ENCODE measurements around the gene DSTN. TPM values are rescaled to one million over a fixed set of nuclear protein-coding genes. Genes with fewer than 3 reads are reported as not detected.

The DSTN gene
- total RNA-seq, 1 donor = 550 TPM

DNA sequence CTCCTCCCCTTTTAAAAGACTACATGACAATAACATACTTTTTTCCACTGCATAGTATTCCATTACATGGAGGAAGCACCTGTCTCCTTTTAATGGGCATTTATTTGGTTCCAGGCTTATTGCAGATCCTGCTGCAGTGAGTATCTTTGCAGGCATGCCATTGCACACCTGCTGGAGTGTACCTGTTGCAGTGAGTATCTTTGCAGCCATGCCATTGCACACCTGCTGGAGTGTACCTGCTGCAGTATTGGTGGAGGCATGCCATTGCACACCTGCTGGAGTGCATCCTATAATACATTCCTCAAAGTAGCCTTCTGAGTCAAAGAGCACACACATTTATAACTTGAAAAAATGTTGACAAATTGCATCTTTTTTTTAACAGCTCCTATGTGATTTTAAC lies 40.3 kb upstream of the DSTN start:
- DNase-seq (ENCODE audit: low read depth) = no peak
- TF ChIP-seq, protein P1, sequence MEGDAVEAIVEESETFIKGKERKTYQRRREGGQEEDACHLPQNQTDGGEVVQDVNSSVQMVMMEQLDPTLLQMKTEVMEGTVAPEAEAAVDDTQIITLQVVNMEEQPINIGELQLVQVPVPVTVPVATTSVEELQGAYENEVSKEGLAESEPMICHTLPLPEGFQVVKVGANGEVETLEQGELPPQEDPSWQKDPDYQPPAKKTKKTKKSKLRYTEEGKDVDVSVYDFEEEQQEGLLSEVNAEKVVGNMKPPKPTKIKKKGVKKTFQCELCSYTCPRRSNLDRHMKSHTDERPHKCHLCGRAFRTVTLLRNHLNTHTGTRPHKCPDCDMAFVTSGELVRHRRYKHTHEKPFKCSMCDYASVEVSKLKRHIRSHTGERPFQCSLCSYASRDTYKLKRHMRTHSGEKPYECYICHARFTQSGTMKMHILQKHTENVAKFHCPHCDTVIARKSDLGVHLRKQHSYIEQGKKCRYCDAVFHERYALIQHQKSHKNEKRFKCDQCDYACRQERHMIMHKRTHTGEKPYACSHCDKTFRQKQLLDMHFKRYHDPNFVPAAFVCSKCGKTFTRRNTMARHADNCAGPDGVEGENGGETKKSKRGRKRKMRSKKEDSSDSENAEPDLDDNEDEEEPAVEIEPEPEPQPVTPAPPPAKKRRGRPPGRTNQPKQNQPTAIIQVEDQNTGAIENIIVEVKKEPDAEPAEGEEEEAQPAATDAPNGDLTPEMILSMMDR (IDR thresholded peaks at IDR 0.05; ENCODE audit: insufficient read depth, low read depth, low read length) = no peak
- no peak overlapping the region for H3K4me3 ChIP-seq (ENCODE audit: low read depth, low read length)

DNA sequence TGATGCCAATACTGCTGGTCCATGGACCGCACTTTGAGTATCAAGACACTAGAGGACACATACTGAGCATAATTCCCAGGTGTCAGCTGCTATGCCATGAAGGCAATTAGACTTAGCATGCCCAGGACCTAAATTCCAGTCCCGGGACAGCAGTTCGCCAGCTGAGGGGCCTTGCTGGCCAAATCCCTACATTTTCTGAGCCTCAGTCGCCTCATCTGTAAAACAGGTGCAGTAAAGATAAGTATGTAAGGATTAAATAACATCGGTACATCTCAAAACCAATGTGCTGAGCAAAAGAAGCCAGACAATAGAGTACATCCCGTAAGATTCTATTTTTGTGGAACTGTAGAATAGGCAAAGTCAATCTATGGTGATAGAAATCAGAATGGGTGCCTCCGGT lies 39.7 kb upstream of the DSTN start:
- DNase-seq (ENCODE audit: low read depth) = no peak
- TF ChIP-seq, protein P1 (IDR thresholded peaks at IDR 0.05; ENCODE audit: insufficient read depth, low read depth, low read length) = no peak
- no peak overlapping the region for H3K4me3 ChIP-seq (ENCODE audit: low read depth, low read length)

DNA sequence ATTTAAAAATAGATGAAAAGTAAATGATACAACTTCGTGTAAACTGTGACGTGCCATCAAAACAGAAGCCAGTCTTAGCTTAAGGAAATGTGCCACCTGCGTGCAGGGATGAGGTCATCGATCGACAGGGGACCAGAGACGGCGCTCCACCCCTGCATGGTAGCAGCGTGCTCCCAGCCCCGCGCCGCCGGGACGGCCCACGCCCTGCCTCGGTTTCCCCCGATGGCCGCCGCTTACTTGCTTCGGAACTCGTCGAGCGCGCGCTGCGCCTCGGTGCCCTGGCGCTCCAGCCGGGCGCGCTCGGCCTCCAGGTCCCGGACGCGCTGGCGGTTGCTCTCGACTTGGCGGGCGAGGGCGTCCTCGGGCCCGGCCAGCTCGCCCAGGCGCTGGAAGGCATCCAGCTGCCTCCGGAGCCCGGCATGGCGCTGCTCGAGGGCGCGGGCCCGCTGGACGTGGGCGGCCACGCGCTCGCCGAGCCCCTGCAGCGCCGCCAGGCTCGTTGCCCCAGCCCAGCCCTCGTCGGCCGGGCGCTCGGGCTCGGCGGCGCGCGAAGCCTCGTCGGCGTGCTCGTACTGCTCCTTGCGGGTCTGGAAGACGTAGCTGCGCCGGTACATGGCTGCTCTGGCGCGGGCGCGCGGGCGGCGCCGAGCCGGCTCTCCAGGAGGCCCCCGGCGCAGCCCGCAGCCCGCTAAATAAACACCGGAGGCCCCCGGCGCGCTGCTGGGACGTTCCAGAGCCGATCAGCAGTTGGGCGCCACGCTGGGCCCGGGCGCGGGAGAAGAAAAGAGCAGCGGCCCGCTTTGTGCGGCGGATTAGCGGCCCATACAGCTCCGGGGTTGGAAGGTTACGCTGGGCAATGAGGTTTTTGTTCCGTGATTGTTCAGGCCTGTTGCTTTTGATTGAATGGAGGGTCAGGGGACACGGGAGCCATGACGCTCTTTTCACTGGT lies 38.9 kb upstream of the DSTN start, which contains the start of gene BFSP1:
BFSP1 (minus strand) TSS at position 664 of the 949 bp plus-strand sequence; CDS start at position 614, 50 bp downstream.
- peak; percentile 55 for DNase-seq (ENCODE audit: low read depth)
- TF ChIP-seq, protein P1 (IDR thresholded peaks at IDR 0.05; ENCODE audit: insufficient read depth, low read depth, low read length) = no peak
- peak within 1 kb of the TSS; percentile 54 for H3K4me3 ChIP-seq (ENCODE audit: low read depth, low read length)

GRCh38 chr20:17531665-17532025 lies 38.2 kb upstream of the DSTN start:
- DNase-seq (ENCODE audit: low read depth) = no peak
- TF ChIP-seq, protein P1 (IDR thresholded peaks at IDR 0.05; ENCODE audit: insufficient read depth, low read depth, low read length) = no peak
- peak overlapping the region; percentile 54 for H3K4me3 ChIP-seq (ENCODE audit: low read depth, low read length)

DNA sequence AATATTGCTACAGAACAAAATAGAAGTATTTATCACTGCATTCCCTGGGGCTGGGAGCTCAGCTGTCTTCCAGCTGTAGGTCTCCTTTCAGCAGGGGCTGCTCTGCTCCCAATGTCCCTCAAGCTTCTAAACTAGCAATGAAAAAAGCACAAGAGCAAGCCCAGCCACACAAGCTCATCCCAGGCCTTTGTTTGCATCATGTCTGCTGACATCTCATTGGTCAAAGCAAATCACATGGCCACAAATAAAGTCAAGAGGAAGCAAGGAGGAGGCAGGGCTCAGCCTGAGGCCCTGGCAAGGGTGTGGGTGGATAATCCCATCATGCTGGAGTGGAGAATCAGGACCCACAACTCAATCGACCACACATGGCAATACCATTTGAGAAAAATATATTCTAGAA lies 36.5 kb upstream of the DSTN start:
- TF ChIP-seq, protein P1 (IDR thresholded peaks at IDR 0.05; ENCODE audit: insufficient read depth, low read depth, low read length) = no peak
- no peak overlapping the region for H3K4me3 ChIP-seq (ENCODE audit: low read depth, low read length)
- peak; percentile 58 for DNase-seq (ENCODE audit: low read depth)

- no peak overlapping the region for H3K4me3 ChIP-seq (ENCODE audit: low read depth, low read length)
- DNase-seq (ENCODE audit: low read depth) = no peak
- TF ChIP-seq, protein P1 (IDR thresholded peaks at IDR 0.05; ENCODE audit: insufficient read depth, low read depth, low read length) = no peak
Measured at GRCh38 chr20:17534077-17534476, 35.8 kb upstream of the DSTN start.
